ENCODE results near the gene IFI27.
A peak's percentile ranks its signal among the peaks of the same experiment; 100 is the strongest.

IFI27 gene

DNA sequence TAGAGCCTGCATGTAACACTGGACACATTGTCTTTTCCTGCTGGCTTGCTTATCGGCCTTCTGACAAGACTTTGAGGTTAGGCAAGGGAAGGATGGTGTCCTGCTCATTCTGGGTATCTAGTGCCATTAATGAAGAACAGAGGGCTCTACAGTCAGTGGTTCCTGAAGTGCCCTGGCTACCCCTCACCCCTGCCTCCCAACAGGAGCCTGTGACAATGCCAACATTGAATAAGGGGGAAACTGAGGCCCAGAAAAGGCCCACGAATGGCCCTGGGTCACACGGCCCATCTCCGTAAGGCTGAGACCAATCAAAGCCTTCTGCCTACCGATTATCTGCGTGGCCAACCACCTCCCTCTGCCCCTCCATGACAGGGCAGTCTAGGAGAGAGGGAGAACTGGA lies 16.8 kb downstream of the IFI27 start:
- Histone ChIP-seq H3K9me2 (replicated peaks; ENCODE audit: insufficient read depth, low read length) (no peaks in the 10 kb centered on the region), H3K9me3 (replicated peaks; ENCODE audit: insufficient read depth, low read length) (no peaks in the 10 kb centered on the region), H3K4me3 (ENCODE audit: low read length) (no peak overlapping the region), H3K4me1 (ENCODE audit: low read length) (no peaks in the 10 kb centered on the region), H3K27me3 (replicated peaks; ENCODE audit: insufficient read depth, low read length) (no peaks in the 10 kb centered on the region), H3K36me3 (replicated peaks; ENCODE audit: insufficient read depth, low read length) (no peaks in the 10 kb centered on the region), H3F3A (ENCODE audit: insufficient read depth, low read length) (no peaks in the 10 kb centered on the region), H2AFZ (ENCODE audit: low read length) (no peak overlapping the region), H3K4me2 (ENCODE audit: low read depth, low read length) (no peak overlapping the region), H3K79me2 (ENCODE audit: low read length) (no peaks in the 10 kb centered on the region), H4K20me1 (ENCODE audit: insufficient read depth, low read length) (no peaks in the 10 kb centered on the region), H3K9ac (ENCODE audit: low read length) (no peak overlapping the region), H3K27ac (ENCODE audit: low read length) (no peak overlapping the region)
- DNase-seq = no peak
- TF ChIP-seq EZH2phosphoT487 (IDR thresholded peaks at IDR 0.05; ENCODE audit: low read length) = no peak
- no peak for TF ChIP-seq CTCF (IDR thresholded peaks at IDR 0.05; ENCODE audit: low read length)
- no peak for TF ChIP-seq EZH2 (optimal IDR thresholded peaks at IDR 0.05; ENCODE audit: low read depth, low read length)

DNA sequence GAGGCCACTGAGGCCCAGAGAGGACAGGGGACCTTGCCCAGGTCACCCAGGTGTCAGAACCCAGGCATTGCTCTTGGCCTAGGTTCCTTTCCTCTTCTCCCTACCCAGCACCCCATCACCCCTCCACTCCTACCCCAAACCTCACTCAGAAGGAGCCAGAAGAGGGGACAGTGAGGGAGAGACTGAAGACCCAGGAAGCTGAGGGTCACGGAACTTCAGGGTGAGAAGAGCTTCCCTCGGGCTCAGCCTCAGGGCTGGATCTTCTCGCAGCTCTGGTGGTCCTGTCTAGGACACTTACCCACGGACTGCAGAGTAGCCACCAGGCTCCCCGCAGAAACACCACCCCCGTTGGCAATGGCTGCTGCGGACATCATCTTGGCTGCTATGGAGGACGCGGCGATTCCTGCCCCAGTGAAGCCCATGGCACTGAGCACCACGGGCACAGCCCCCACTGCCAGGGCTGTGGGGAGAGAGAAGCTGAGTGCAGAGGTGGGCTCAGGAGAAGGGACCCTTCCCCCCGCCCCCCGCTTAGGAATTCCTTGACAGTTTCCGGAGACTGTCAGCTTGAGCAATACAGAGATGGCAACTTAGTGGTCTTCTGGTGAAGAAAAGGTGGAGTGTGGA lies 17.8 kb downstream of the IFI27 start:
- Histone ChIP-seq H3K4me1 (ENCODE audit: low read length) (no peaks in the 10 kb centered on the region), H3K27me3 (replicated peaks; ENCODE audit: insufficient read depth, low read length) (no peaks in the 10 kb centered on the region), H3K9ac (ENCODE audit: low read length) (no peak overlapping the region), H3K36me3 (replicated peaks; ENCODE audit: insufficient read depth, low read length) (no peaks in the 10 kb centered on the region), H3K9me3 (replicated peaks; ENCODE audit: insufficient read depth, low read length) (no peaks in the 10 kb centered on the region), H3K4me2 (ENCODE audit: low read depth, low read length) (peak overlapping the region; percentile 79; the same call in 1 of the 2 replicates), H3K9me2 (replicated peaks; ENCODE audit: insufficient read depth, low read length) (no peaks in the 10 kb centered on the region), H3K79me2 (ENCODE audit: low read length) (no peaks in the 10 kb centered on the region), H2AFZ (ENCODE audit: low read length) (no peak overlapping the region; the same call in 1 of the 2 replicates), H3F3A (ENCODE audit: insufficient read depth, low read length) (no peaks in the 10 kb centered on the region), H3K27ac (ENCODE audit: low read length) (no peak overlapping the region), H3K4me3 (ENCODE audit: low read length) (peak overlapping the region; percentile 71; the same call in 1 of the 2 replicates), H4K20me1 (ENCODE audit: insufficient read depth, low read length) (no peaks in the 10 kb centered on the region)
- DNase-seq = no peak
- TF ChIP-seq CTCF (IDR thresholded peaks at IDR 0.05; ENCODE audit: low read length) (no peak), EZH2 (optimal IDR thresholded peaks at IDR 0.05; ENCODE audit: low read depth, low read length) (no peak), EZH2phosphoT487 (IDR thresholded peaks at IDR 0.05; ENCODE audit: low read length) (no peak)

GRCh38 chr14:94129111-94129757 lies 18.7 kb downstream of the IFI27 start, which contains the start of gene IFI27L2:
Gene IFI27L2 (minus strand): TSS chr14:94129604. CDS start chr14:94129564, 40 bp downstream.
- no peak for TF ChIP-seq EZH2phosphoT487 (IDR thresholded peaks at IDR 0.05; ENCODE audit: low read length)
- TF ChIP-seq EZH2 (optimal IDR thresholded peaks at IDR 0.05; ENCODE audit: low read depth, low read length) = no peak
- TF ChIP-seq CTCF (IDR thresholded peaks at IDR 0.05; ENCODE audit: low read length) = no peak
- H2AFZ ChIP-seq (ENCODE audit: low read length) = peak within 1 kb of the TSS; percentile 89
- no peaks in the 10 kb centered on the region for H3F3A ChIP-seq (ENCODE audit: insufficient read depth, low read length)
- no peaks in the 10 kb centered on the region for H3K9me2 ChIP-seq (replicated peaks; ENCODE audit: insufficient read depth, low read length)
- H3K4me3 ChIP-seq (ENCODE audit: low read length) = peak within 1 kb of the TSS; percentile 71
- H3K27ac ChIP-seq (ENCODE audit: low read length) = no peak within 1 kb of the TSS
- no peaks in the 10 kb centered on the region for H3K27me3 ChIP-seq (replicated peaks; ENCODE audit: insufficient read depth, low read length)
- no peaks in the 10 kb centered on the region for H4K20me1 ChIP-seq (ENCODE audit: insufficient read depth, low read length)
- H3K79me2 ChIP-seq (ENCODE audit: low read length) = no peaks in the 10 kb centered on the region
- peak; percentile 67 for DNase-seq
- no peaks in the 10 kb centered on the region for H3K9me3 ChIP-seq (replicated peaks; ENCODE audit: insufficient read depth, low read length)
- peak within 1 kb of the TSS; percentile 79 for H3K4me2 ChIP-seq (ENCODE audit: low read depth, low read length)
- no peaks in the 10 kb centered on the region for H3K36me3 ChIP-seq (replicated peaks; ENCODE audit: insufficient read depth, low read length)
- H3K9ac ChIP-seq (ENCODE audit: low read length) = peak within 1 kb of the TSS; percentile 48; the same call in 1 of the 2 replicates
- no peaks in the 10 kb centered on the region for H3K4me1 ChIP-seq (ENCODE audit: low read length)
